ENCODE results near the gene SYT13. TPM values are rescaled to one million over a fixed set of nuclear protein-coding genes. Genes with fewer than 3 reads are reported as not detected.
A peak's percentile ranks its signal among the peaks of the same experiment; 100 is the strongest.

The SYT13 gene
- total and polyA plus RNA-seq, 10 of the 15 experiments (the other 5 are each of a cell fraction or from before 2014, with no cell fraction given) = not detected

GRCh38 chr11:45209891-45210699, 76.0 kb downstream of the SYT13 start:
- FAIRE-seq = no peak
- TF ChIP-seq NFYA (IDR thresholded peaks at IDR 0.05; ENCODE audit: borderline replicate concordance, low read depth, low read length) (no peak), MEF2B (IDR thresholded peaks at IDR 0.05; ENCODE audit: partially characterized antibody, poor library complexity, severe bottlenecking) (peak; percentile 51)
- no peaks in the 10 kb centered on the region; a peak in 1 of 4 replicates for H3K36me3 ChIP-seq (ENCODE audit: control insufficient read depth in 2 of 2, insufficient read depth in 2 of 2, low read length in 1 of 2)

GRCh38 chr11:45209000-45209879, 76.9 kb downstream of the SYT13 start:
- Histone ChIP-seq H3K4me3 (no peak overlapping the region), H3K4me2 (ENCODE audit: control insufficient read depth, insufficient read depth) (no peak overlapping the region), H3K79me2 (ENCODE audit: control insufficient read depth, insufficient read depth, low read length) (no peaks in the 10 kb centered on the region), H3K27ac (ENCODE audit: control insufficient read depth, insufficient read depth) (no peak overlapping the region), H3K4me1 (ENCODE audit: control insufficient read depth, insufficient read depth, low read length) (no peaks in the 10 kb centered on the region), H3K27me3 (replicated peaks in 1 of 2; ENCODE audit: control insufficient read depth in 2 of 2, insufficient read depth in 2 of 2, low read length in 1 of 2) (no peaks in the 10 kb centered on the region), H3K36me3 (ENCODE audit: control insufficient read depth in 2 of 2, insufficient read depth in 2 of 2, low read length in 1 of 2) (no peaks in the 10 kb centered on the region; a peak in 1 of 4 replicates), H3K9ac (ENCODE audit: control insufficient read depth, insufficient read depth, low read length) (no peak overlapping the region), H3K9me3 (replicated peaks; ENCODE audit: control insufficient read depth, insufficient read depth, low read length) (no peaks in the 10 kb centered on the region), H4K20me1 (ENCODE audit: control insufficient read depth, insufficient read depth) (no peaks in the 10 kb centered on the region), H2AFZ (ENCODE audit: control insufficient read depth, low read depth, low read length) (no peak overlapping the region; the same call in none of the 2 replicates)
- 68% methylated on average over 33 of the region's 35 CpGs for WGBS (ENCODE audit: insufficient coverage, insufficient replicate concordance, low lambda C conversion rate, missing lambda C conversion rate)
- DNase-seq (ENCODE audit: low read depth, low spot score) = no peak
- POLR2A ChIA-PET = no interaction called here
- no TSS peak for BruUV-seq (replicated peaks)
- no peak for ATAC-seq
- SMC1A ChIA-PET (ENCODE audit: uncharacterized antibody, unreplicated experiment) = no interaction called here
- no peak for FAIRE-seq
- intact Hi-C loops (cut with micrococcal nuclease; ENCODE audit: unreplicated experiment) = no loop called here
- in situ Hi-C loops (cut with MboI) = no loop called here
- RAD21 ChIA-PET (ENCODE audit: unreplicated experiment) = interaction anchor here (1.0 kb wide), 1 partner anchor 105 kb away, joined by 3 read pairs; no protein-coding TSS in a partner anchor
- CTCF ChIA-PET = no interaction called here
- no peak for TF ChIP-seq EZH2 (IDR thresholded peaks at IDR 0.05; ENCODE audit: borderline replicate concordance, control insufficient read depth, low read depth, low read length)
- TF ChIP-seq MYC (IDR thresholded peaks at IDR 0.05; ENCODE audit: insufficient read depth, insufficient read length, insufficient replicate concordance, low read length, severe bottlenecking) = no peak
- TF ChIP-seq RFX5 (IDR thresholded peaks at IDR 0.05; ENCODE audit: low read depth, low read length) = no peak
- TF ChIP-seq ATF2 (IDR thresholded peaks at IDR 0.05; ENCODE audit: low read length) = no peak
- TF ChIP-seq RELA (IDR thresholded peaks at IDR 0.05; ENCODE audit: borderline replicate concordance, partially characterized antibody) = no peak
- no peak for TF ChIP-seq POLR2AphosphoS5 (IDR thresholded peaks at IDR 0.05; ENCODE audit: low read length)
- TF ChIP-seq SMAD1 (IDR thresholded peaks at IDR 0.05; ENCODE audit: low read depth, partially characterized antibody) = no peak
- TF ChIP-seq HDAC6 (IDR thresholded peaks at IDR 0.05; ENCODE audit: unreplicated experiment) = no peak
- no peak for TF ChIP-seq PKNOX1 (IDR thresholded peaks at IDR 0.05)

More at GRCh38 chr11:45209891-45210699, 76.0 kb downstream of the SYT13 start:
- no peaks in the 10 kb centered on the region for H3K79me2 ChIP-seq (ENCODE audit: control insufficient read depth, insufficient read depth, low read length)
- H4K20me1 ChIP-seq (ENCODE audit: control insufficient read depth, insufficient read depth) = no peaks in the 10 kb centered on the region
- H3K27me3 ChIP-seq (replicated peaks in 1 of 2; ENCODE audit: control insufficient read depth in 2 of 2, insufficient read depth in 2 of 2, low read length in 1 of 2) = no peaks in the 10 kb centered on the region
- ChIA-PET POLR2A (no interaction called here), SMC1A (ENCODE audit: uncharacterized antibody, unreplicated experiment) (no interaction called here), CTCF (interaction anchor here (1.0 kb wide), 1 partner anchor 18 kb away, joined by 3 read pairs; no protein-coding TSS in a partner anchor), RAD21 (ENCODE audit: unreplicated experiment) (no interaction called here)
- H3K4me2 ChIP-seq (ENCODE audit: control insufficient read depth, insufficient read depth) = no peak overlapping the region
- WGBS (ENCODE audit: insufficient coverage, insufficient replicate concordance, low lambda C conversion rate, missing lambda C conversion rate) = 40% methylated on average over 23 of the region's 29 CpGs
- no peak overlapping the region for H3K9ac ChIP-seq (ENCODE audit: control insufficient read depth, insufficient read depth, low read length)
- peak overlapping the region; percentile 26 for H2AFZ ChIP-seq (ENCODE audit: control insufficient read depth, low read depth, low read length)
- no peak overlapping the region for H3K4me3 ChIP-seq
- ATAC-seq (no peak; the same call in 1 of the 3 replicates), DNase-seq (ENCODE audit: low read depth, low spot score) (no peak)
- no peaks in the 10 kb centered on the region for H3K9me3 ChIP-seq (replicated peaks; ENCODE audit: control insufficient read depth, insufficient read depth, low read length)
- no peak overlapping the region for H3K27ac ChIP-seq (ENCODE audit: control insufficient read depth, insufficient read depth)
- BruUV-seq (replicated peaks) = no TSS peak
- no peaks in the 10 kb centered on the region for H3K4me1 ChIP-seq (ENCODE audit: control insufficient read depth, insufficient read depth, low read length)
- intact Hi-C loops (cut with micrococcal nuclease; ENCODE audit: unreplicated experiment) (no loop called here), in situ Hi-C loops (cut with MboI) (no loop called here)

Measured in GM12878 (cell line).